GM21619 (cell line): ENCODE results near the gene LBH.
A peak's percentile ranks its signal among the peaks of the same experiment; 100 is the strongest.

ENCODE experiments used
- ATAC-seq: cut with Tn5 transposase; IDR thresholded peaks from one replicate; pipeline ENCODE4 v1.9.1; 2021; ENCODE audit not compliant: unreplicated experiment

Gene LBH

GRCh38 chr2:30231212-30231995 is at the start of gene LBH:
Gene LBH, plus strand, starts transcription at chr2:30231534. Its CDS starts 205 bp downstream, at chr2:30231739.
- ATAC-seq = peak; percentile 41

- no peak for ATAC-seq
These were observed 47.3 kb upstream of the LBH start for GRCh38 chr2:30184035-30184434.

GRCh38 chr2:30185178-30185577 is 46.2 kb upstream of the LBH start:
- no peak for ATAC-seq

GRCh38 chr2:30188292-30188691 is 43.0 kb upstream of the LBH start:
- ATAC-seq = no peak

GRCh38 chr2:30190637-30191036 is 40.7 kb upstream of the LBH start:
- no peak for ATAC-seq

- no peak for ATAC-seq
These were observed 40.2 kb upstream of the LBH start for GRCh38 chr2:30191107-30191506.

- ATAC-seq = no peak
These were observed 39.5 kb upstream of the LBH start for GRCh38 chr2:30191819-30192271.

- ATAC-seq = no peak
These were observed 39.0 kb upstream of the LBH start for GRCh38 chr2:30192314-30192713.

- no peak for ATAC-seq
These were observed 38.1 kb upstream of the LBH start for GRCh38 chr2:30193104-30193681.

- ATAC-seq = no peak
These were observed 36.9 kb upstream of the LBH start for GRCh38 chr2:30194421-30194820.

- no peak for ATAC-seq
These were observed 36.3 kb upstream of the LBH start for GRCh38 chr2:30195016-30195415.

GRCh38 chr2:30197570-30198192 is 33.7 kb upstream of the LBH start:
- no peak for ATAC-seq

- no peak for ATAC-seq
These were observed 29.3 kb upstream of the LBH start for GRCh38 chr2:30201990-30202389.

GRCh38 chr2:30203156-30203555 is 28.2 kb upstream of the LBH start:
- no peak for ATAC-seq

GRCh38 chr2:30204281-30204680 is 27.1 kb upstream of the LBH start:
- no peak for ATAC-seq

- ATAC-seq = no peak
These were observed 25.9 kb upstream of the LBH start for GRCh38 chr2:30205456-30205855.

GRCh38 chr2:30206461-30207430 is 24.6 kb upstream of the LBH start:
- ATAC-seq = no peak

GRCh38 chr2:30208453-30208852 is 22.9 kb upstream of the LBH start:
- ATAC-seq = no peak

GRCh38 chr2:30209227-30209626 is 22.1 kb upstream of the LBH start:
- ATAC-seq = no peak

- ATAC-seq = no peak
These were observed 18.0 kb upstream of the LBH start for GRCh38 chr2:30213326-30213725.

GRCh38 chr2:30213907-30214463 is 17.3 kb upstream of the LBH start:
- no peak for ATAC-seq
